Measurements from ENCODE around the gene TNFRSF4.
"Not testable (repeated sequence)": the region's sequence is repeated elsewhere in the genome, so short reads cannot be mapped to it uniquely, and the experiment has no call there.

TNFRSF4 gene

DNA sequence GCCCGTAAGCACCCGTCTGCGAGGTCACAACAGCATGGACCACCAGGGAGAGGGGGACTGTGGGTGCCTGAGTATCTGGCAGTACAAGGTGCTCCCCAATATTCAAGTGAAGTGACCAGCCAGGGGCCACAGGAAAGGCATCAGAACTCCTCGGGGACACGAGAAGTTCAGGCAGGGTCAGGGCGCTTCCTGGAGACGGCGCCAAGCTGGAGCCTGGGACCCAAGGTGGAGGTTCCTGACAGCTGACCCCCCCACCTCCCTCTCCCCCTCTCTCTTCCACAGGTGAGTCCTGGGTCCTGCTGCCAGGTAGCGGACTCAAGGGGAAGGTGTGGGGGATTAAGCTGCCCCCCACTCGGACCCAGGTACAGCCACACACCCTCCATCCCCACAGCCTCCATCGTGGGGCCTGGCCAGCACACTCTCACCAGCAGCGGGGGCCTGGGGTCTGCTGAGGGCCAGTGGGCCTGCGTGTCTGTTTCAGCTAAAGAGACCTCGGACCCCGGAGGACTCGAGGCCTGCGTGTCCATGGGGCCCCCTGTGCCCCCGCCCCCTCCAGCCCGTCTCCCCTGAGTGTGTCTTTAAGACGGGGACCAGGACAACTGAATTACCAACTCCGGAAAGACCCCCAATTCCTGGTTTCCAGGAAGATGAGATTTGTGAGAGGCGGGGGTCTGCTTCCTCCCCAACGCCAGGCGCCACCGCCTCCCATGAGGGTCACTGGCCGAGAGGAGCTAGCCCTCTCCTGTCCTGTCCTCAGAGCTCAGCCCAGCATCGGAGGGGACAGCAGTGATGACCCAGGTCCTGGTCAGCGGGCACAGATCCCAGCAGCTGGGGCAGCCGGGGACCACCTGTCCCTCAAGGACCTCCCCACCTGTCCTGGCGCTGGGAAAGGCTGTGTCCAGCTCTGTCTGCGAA lies 13.7 kb downstream of the TNFRSF4 start:
- DNase-seq, result no peak

GRCh38 chr1:1199141-1199960 lies 14.6 kb downstream of the TNFRSF4 start:
- DNase-seq, result no peak

- DNase-seq, result no peak
These were observed 15.4 kb downstream of the TNFRSF4 start for GRCh38 chr1:1198423-1199140.

DNA sequence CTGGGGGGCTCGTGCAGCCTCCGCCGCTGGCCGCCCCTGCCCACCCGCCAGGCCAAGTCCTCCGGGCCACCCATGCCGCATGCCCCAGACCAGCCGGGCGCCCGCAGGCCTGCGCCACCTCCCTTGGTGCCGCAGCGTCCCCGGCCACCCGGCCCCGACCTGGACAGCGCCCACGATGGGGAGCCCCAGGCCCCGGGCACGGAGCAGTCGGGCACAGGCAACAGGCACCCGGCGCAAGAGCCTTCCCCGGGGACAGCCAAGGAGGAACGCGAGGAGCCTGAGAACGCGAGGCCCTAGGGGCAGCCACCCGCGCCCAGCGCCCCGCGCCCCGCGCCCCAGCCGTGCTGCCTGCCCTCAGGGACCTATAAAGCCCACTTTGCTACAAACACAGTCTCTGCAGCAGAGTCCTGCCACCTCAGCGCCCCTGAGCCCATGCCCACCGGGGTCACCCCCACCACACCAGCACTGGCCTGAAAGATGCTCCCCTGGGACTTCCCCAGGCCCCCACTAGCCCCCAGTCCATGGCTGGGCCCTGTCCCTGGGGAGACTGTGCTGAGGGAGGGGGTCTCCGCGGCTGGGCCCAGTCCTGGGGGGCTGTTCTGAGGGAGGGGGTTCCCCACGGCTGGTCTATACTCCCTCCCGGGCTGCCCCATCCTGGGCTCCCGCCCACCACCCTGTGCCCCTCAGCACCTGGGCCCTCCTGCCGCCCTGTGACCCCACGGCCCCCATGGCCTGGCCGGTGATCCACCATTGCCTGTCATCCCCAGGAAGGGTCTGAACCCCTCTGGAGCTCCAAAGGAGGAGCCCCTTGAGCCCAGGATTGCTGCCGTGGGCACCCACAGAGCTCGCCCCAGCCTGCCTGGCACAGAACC lies 16.2 kb downstream of the TNFRSF4 start:
- no peak for DNase-seq

GRCh38 chr1:1197188-1197500 lies 16.8 kb downstream of the TNFRSF4 start:
- no peak for DNase-seq

DNA sequence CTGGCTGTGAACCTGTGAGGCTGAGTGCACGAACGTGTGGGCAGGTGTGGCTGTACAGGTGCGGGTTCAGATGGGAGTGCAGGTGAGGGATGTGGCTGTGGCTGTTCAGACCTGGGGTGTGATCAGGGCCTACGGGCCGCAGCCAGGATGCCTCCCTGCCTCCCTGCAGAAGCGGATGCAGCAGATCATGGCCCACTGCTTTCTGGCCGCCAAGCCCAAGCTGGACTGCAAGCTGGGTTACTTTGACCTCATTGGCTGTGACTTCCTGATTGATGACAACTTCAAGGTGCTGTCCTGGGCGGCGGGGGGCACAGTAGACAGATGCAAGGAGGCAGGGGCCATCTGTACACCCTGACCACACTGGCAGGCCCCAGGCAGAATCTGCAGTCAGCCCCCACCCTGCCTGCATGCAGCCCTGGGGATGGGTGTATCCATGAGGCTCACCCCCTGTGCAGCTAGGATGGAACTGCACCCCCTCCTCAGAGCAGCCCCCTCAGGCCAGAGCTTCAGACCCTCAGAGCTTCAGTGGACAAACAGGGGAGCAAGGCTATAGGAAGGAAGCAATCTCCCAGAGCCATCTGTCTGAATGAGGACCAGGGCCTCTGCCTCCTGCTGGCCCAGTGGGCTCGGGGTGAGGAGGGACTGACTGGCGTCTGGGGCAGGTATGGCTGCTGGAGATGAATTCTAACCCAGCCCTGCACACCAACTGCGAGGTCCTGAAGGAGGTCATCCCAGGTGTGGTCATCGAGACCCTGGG lies 17.3 kb downstream of the TNFRSF4 start:
- no peak for DNase-seq

GRCh38 chr1:1195726-1196125 lies 18.2 kb downstream of the TNFRSF4 start:
- DNase-seq, result not testable (repeated sequence)

- no peak for DNase-seq
These were observed 19.2 kb downstream of the TNFRSF4 start for GRCh38 chr1:1194723-1195122.

GRCh38 chr1:1191734-1192133 lies 22.2 kb downstream of the TNFRSF4 start:
- DNase-seq, result no peak

- no peak for DNase-seq
These were observed 24.8 kb downstream of the TNFRSF4 start for GRCh38 chr1:1189111-1189510.

DNA sequence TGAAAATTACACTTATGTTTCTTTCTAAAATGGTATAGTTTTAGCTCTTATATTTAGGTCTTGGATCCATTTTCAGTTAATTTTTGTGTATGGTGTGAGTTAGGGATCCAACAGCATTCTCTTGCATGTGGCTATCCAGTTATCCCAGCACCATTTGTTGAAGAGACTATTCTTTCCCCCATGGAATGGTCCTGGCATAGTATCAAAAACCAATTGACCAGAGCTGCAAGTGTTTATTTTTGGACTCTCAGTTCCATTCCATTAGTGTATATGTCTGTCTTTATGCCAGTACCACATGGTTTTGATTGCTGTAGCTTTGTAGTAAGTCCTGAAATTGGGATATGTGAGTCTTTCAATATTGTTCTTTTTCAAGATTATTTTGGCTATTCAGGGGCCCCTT lies 26.0 kb downstream of the TNFRSF4 start:
- no peak for DNase-seq

DNA sequence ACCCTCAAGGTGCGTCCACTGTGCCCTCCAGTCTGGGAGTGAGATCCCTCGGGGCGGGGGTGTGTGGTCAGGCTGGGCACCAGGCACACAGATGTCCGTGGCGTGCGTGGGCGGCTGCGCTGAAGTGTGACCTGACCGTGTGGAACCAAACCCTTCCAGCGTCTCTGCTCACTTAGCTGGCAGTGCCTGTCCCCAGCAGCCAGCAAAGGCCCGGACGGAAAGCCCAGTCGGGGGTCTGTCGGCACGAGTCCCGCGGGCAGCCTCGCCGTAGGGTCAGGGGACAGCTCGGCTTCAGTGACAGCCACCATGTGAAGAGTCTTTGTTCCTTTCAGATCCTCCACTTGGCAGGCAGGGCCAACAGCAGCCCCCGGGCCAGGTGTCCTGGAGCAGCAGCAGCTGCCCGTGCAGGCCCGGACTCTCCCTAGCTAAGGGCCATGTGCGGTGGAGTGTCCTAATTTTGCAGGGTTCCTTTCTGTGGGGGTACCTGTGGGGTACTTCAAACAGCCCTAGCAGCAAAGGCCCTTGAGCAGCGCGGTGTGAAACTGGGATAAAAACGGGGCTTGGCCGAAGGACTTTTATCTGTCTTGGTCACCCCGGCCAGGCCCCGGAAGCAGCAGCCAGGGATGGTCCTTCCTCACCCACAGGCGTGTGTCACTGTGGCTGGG lies 28.7 kb downstream of the TNFRSF4 start:
- DNase-seq, result no peak

GRCh38 chr1:1183833-1184775 lies 29.8 kb downstream of the TNFRSF4 start:
- no peak for DNase-seq

DNA sequence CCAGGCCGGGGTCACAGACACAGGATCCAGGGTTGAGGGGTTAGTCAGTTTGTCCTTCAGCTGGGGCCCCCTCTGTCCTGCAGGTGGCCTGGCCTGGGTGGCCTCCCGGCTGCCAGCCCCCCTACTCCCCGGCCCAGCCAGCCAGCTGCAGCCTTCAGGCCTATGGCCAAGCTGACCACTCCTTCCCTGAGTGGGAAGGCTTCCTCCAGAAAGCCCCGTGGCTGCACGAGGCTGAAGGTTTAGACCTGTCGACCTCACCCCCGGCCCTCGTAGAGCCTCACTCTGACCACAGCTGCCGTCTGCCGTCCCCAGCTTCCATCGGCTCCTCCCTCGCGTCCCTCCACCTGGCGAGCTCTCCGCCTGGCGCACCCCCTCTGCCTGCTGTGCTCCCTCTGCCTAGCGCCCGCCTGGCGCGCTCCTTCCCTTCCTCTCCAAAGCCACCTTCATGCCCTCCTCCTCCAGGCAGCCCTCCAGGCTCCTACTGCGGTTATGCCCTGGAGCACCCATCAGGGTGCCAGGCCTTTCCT lies 30.7 kb downstream of the TNFRSF4 start:
- no peak for DNase-seq

GRCh38 chr1:1182491-1183220 lies 31.3 kb downstream of the TNFRSF4 start:
- no peak for DNase-seq

DNA sequence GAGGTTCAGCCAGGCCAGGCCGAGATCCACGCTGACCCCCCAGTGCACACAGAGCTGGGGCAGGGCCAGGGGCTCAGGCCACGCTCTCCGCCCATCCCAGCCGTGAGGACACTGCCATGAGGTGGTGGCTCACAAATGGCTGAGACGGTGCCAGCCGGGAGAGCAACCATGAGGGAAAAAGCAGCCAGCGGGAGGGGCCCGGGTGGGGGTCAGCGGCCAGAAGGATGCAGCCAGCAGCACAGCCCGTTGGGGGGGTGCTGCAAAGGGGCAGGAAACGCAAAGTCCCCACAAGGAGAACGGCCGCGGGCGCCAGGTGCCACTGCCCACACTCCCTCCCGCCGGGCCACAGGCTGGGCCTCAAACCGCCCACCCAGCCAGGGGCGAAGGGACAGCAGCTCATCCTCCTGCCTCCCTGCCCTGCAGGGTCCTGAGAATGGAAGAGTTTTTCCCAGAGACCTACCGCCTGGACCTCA lies 32.0 kb downstream of the TNFRSF4 start:
- no peak for DNase-seq

GRCh38 chr1:1181129-1181937 lies 32.6 kb downstream of the TNFRSF4 start:
- no peak for DNase-seq

Data from NCI-H2227 treated with DMSO at 0.1 percent for 48 hours (cell line).